Astrocyte of the hippocampus (primary cell): Measurements from ENCODE around the gene CRAMP1.
"Not testable (repeated sequence)": the region's sequence is repeated elsewhere in the genome, so short reads cannot be mapped to it uniquely, and the experiment has no call there.

Experiments
- DNase-seq: peaks from one replicate; pipeline ENCODE4 v3.0.0; 2011; ENCODE audit warnings: low read depth, low spot score

The CRAMP1 gene

GRCh38 chr16:1687427-1688316 lies 75.5 kb downstream of the CRAMP1 start:
- DNase-seq = no peak

GRCh38 chr16:1688807-1689560 lies 76.8 kb downstream of the CRAMP1 start:
- DNase-seq = peak; percentile 96

- DNase-seq = no peak
Measured at GRCh38 chr16:1689853-1690252, 77.7 kb downstream of the CRAMP1 start.

- no peak for DNase-seq
Measured at GRCh38 chr16:1690810-1691209, 78.7 kb downstream of the CRAMP1 start.

- peak; percentile 42 for DNase-seq
Measured at GRCh38 chr16:1691276-1691675, 79.1 kb downstream of the CRAMP1 start.

- peak; percentile 86 for DNase-seq
Measured at GRCh38 chr16:1691956-1692355, 79.8 kb downstream of the CRAMP1 start.

GRCh38 chr16:1696863-1697262 lies 84.7 kb downstream of the CRAMP1 start:
- DNase-seq = no peak

- no peak for DNase-seq
Measured at GRCh38 chr16:1698680-1699079, 86.5 kb downstream of the CRAMP1 start.

- DNase-seq = no peak
Measured at GRCh38 chr16:1700246-1700645, 88.1 kb downstream of the CRAMP1 start.

- no peak for DNase-seq
Measured at GRCh38 chr16:1701216-1701878, 89.2 kb downstream of the CRAMP1 start.

GRCh38 chr16:1705324-1705687 lies 93.1 kb downstream of the CRAMP1 start:
- DNase-seq = not testable (repeated sequence)

GRCh38 chr16:1705688-1706385 lies 93.7 kb downstream of the CRAMP1 start, which contains the start of gene MAPK8IP3:
Gene MAPK8IP3, plus strand, starts transcription at chr16:1706195. Its CDS starts 145 bp downstream, at chr16:1706340.
- peak; percentile 98 for DNase-seq

- DNase-seq = peak; percentile 56
Measured at GRCh38 chr16:1706386-1707192, 94.4 kb downstream of the CRAMP1 start.

GRCh38 chr16:1707193-1707790 lies 95.1 kb downstream of the CRAMP1 start:
- DNase-seq = peak; percentile 63

- no peak for DNase-seq
Measured at GRCh38 chr16:1708083-1708767, 96.1 kb downstream of the CRAMP1 start.

GRCh38 chr16:1708768-1709180 lies 96.6 kb downstream of the CRAMP1 start:
- DNase-seq = peak; percentile 55

GRCh38 chr16:1709356-1709755 lies 97.2 kb downstream of the CRAMP1 start:
- no peak for DNase-seq

GRCh38 chr16:1710811-1711507 lies 98.8 kb downstream of the CRAMP1 start:
- DNase-seq = no peak

- DNase-seq = peak; percentile 63
Measured at GRCh38 chr16:1712791-1713261, 100.7 kb downstream of the CRAMP1 start.
